ENCODE measurements around the gene OXLD1. TPM values are rescaled to one million over a fixed set of nuclear protein-coding genes. Genes with fewer than 3 reads are reported as not detected.
"Not testable (repeated sequence)": the region's sequence is repeated elsewhere in the genome, so short reads cannot be mapped to it uniquely, and the experiment has no call there.

The OXLD1 gene
- total RNA-seq, 1 donor from 2014 or later: 48.8 TPM

GRCh38 chr17:81621494-81622130 lies 44.8 kb downstream of the OXLD1 start:
- intact Hi-C loops (cut with micrococcal nuclease): no loop called here

- intact Hi-C loops (cut with micrococcal nuclease): not testable (repeated sequence)
Measured at GRCh38 chr17:81618307-81618706, 48.1 kb downstream of the OXLD1 start.

GRCh38 chr17:81616877-81617276 lies 49.5 kb downstream of the OXLD1 start:
- intact Hi-C loops (cut with micrococcal nuclease): no loop called here

- intact Hi-C loops (cut with micrococcal nuclease): no loop called here
Measured at GRCh38 chr17:81615401-81615930, 50.9 kb downstream of the OXLD1 start.

Other genes starting within 250 kb of the OXLD1 start
- 4,987 and 5,035 TPM in 2 replicates for gene ACTG1, start 153.8 kb downstream of the OXLD1 start, total RNA-seq
- 0.27 and 0.37 TPM in 2 replicates for gene FSCN2, start 138.2 kb downstream of the OXLD1 start, total RNA-seq
- gene FAAP100, start 114.3 kb downstream of the OXLD1 start, total RNA-seq: 37.9 and 41.8 TPM in 2 replicates
- 133 and 140 TPM in 2 replicates for gene NPLOC4, start 29.5 kb downstream of the OXLD1 start, total RNA-seq
- gene TSPAN10, start 29.4 kb downstream of the OXLD1 start, total RNA-seq: 0.37 and 0.47 TPM in 2 replicates
- 21.9 and 26.3 TPM in 2 replicates for gene PDE6G, start 10.1 kb downstream of the OXLD1 start, total RNA-seq
- 33.2 and 38.5 TPM in 2 replicates for gene CCDC137, start 132 bp upstream of the OXLD1 start, total RNA-seq
- gene ARL16, start 17.2 kb upstream of the OXLD1 start, total RNA-seq: 30.9 and 31.1 TPM in 2 replicates
- 127 TPM in 2 replicates for gene HGS, start 17.4 kb upstream of the OXLD1 start, total RNA-seq
- gene MRPL12, start 36.8 kb upstream of the OXLD1 start, total RNA-seq: 85.6 and 86.6 TPM in 2 replicates
- gene SLC25A10, start 45.7 kb upstream of the OXLD1 start, total RNA-seq: 25.9 and 26.9 TPM in 2 replicates
- not detected in 2 replicates for gene GCGR, start 137.5 kb upstream of the OXLD1 start, total RNA-seq
- gene MCRIP1, start 166.7 kb upstream of the OXLD1 start, total RNA-seq: 53.5 and 56.8 TPM in 2 replicates
- gene PPP1R27, start 168.4 kb upstream of the OXLD1 start, total RNA-seq: not detected in 2 replicates
- gene P4HB, start 193.9 kb upstream of the OXLD1 start, total RNA-seq: 548 and 588 TPM in 2 replicates
- 671 and 678 TPM in 2 replicates for gene ARHGDIA, start 204.7 kb upstream of the OXLD1 start, total RNA-seq
- gene ALYREF, start 225.0 kb upstream of the OXLD1 start, total RNA-seq: 167 and 172 TPM in 2 replicates
- gene ANAPC11, start 225.1 kb upstream of the OXLD1 start, total RNA-seq: 108 and 111 TPM in 2 replicates
- gene NPB, start 235.6 kb upstream of the OXLD1 start, total RNA-seq: 0.32 and 0.34 TPM in 2 replicates
- 36.7 and 38.2 TPM in 2 replicates for gene PCYT2, start 244.8 kb upstream of the OXLD1 start, total RNA-seq

Measured in T-helper 1 cell treated with Interleukin-12 subunit alpha and Interleukin-12 subunit beta and Interleukin-4 antibody, amounts not matched to agents 30 ng/mL and 1 ng/mL, for 36 hours (primary cell).